Measurements from ENCODE around the gene CDKAL1.

Gene CDKAL1

GRCh38 chr6:20554326-20554725, 20.1 kb downstream of the CDKAL1 start:
- Histone ChIP-seq H3K4me3 (replicated peaks; ENCODE audit: insufficient read depth, low read length) (no peak overlapping the region), H3K27me3 (ENCODE audit: insufficient read depth, poor library complexity, severe bottlenecking) (no peaks in the 10 kb centered on the region), H3K27ac (replicated peaks) (no peak overlapping the region)
- no peak for TF ChIP-seq CTCF (IDR thresholded peaks at IDR 0.05; ENCODE audit: insufficient read depth, low read length)
- TF ChIP-seq, protein P1, sequence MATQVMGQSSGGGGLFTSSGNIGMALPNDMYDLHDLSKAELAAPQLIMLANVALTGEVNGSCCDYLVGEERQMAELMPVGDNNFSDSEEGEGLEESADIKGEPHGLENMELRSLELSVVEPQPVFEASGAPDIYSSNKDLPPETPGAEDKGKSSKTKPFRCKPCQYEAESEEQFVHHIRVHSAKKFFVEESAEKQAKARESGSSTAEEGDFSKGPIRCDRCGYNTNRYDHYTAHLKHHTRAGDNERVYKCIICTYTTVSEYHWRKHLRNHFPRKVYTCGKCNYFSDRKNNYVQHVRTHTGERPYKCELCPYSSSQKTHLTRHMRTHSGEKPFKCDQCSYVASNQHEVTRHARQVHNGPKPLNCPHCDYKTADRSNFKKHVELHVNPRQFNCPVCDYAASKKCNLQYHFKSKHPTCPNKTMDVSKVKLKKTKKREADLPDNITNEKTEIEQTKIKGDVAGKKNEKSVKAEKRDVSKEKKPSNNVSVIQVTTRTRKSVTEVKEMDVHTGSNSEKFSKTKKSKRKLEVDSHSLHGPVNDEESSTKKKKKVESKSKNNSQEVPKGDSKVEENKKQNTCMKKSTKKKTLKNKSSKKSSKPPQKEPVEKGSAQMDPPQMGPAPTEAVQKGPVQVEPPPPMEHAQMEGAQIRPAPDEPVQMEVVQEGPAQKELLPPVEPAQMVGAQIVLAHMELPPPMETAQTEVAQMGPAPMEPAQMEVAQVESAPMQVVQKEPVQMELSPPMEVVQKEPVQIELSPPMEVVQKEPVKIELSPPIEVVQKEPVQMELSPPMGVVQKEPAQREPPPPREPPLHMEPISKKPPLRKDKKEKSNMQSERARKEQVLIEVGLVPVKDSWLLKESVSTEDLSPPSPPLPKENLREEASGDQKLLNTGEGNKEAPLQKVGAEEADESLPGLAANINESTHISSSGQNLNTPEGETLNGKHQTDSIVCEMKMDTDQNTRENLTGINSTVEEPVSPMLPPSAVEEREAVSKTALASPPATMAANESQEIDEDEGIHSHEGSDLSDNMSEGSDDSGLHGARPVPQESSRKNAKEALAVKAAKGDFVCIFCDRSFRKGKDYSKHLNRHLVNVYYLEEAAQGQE (IDR thresholded peaks at IDR 0.05; ENCODE audit: insufficient replicate concordance, low read depth) = no peak
- no peak for TF ChIP-seq POLR2AphosphoS5 (IDR thresholded peaks at IDR 0.05; ENCODE audit: low read depth)
- no peak for TF ChIP-seq SPI1 (IDR thresholded peaks at IDR 0.05; ENCODE audit: borderline replicate concordance, low read depth)
- no peak for TF ChIP-seq GABPA (IDR thresholded peaks at IDR 0.05; ENCODE audit: low read depth)
- DNase-seq (ENCODE audit: low read depth in 1 of 2, low spot score in 1 of 2) = no peak

DNA sequence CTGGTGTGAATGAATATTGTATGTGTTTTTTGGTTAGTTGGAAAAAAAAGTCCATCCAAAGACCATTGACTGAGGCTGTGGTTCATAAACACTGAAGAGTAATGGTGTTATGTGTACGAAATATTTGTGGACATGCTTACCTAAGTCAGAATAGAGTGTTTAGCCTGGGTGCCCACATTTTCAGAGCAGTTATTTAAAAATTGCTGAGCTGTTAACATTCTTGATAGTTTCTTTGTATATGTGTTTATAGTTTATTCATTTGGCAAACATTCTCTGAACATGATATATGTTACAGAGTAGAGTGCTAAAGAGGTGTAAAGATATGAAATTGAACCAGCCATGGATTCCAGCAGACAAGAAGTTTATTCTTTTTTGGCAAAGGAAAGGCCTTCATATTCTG, 20.6 kb downstream of the CDKAL1 start:
- Histone ChIP-seq H3K27me3 (ENCODE audit: insufficient read depth, poor library complexity, severe bottlenecking) (no peaks in the 10 kb centered on the region), H3K27ac (replicated peaks) (no peak overlapping the region), H3K4me3 (replicated peaks; ENCODE audit: insufficient read depth, low read length) (no peak overlapping the region)
- TF ChIP-seq POLR2AphosphoS5 (IDR thresholded peaks at IDR 0.05; ENCODE audit: low read depth) = no peak
- TF ChIP-seq, protein P1 (IDR thresholded peaks at IDR 0.05; ENCODE audit: insufficient replicate concordance, low read depth) = no peak
- no peak for TF ChIP-seq GABPA (IDR thresholded peaks at IDR 0.05; ENCODE audit: low read depth)
- DNase-seq (ENCODE audit: low read depth in 1 of 2, low spot score in 1 of 2) = no peak

DNA sequence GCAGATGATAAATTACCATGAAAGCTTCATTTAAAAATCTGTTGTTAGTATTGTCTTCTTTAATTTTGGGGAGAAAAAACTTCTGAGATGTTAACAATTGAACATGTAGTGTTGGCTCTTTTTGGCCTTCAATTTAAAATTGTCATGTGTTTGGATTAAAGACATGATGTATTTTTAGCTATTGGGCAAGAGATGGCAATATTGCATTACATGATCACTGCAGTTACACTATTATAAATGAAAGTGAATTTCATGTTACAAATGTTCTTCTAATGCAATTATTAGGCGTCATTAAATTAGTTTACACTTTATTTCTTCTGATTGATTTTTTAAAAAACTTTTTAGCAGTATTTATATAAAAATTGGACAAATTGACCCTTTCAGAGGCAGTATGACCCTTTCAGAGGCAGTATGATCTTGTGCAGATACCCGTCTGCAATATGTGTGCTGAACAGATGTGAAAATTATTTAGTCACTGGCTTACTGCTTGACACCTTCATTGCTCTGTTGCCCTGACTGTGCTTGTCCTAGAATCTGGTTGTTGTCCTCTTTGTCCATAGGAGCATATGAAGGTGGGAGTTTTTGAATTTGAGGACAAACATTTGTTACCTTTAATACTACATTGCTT, 25.8 kb downstream of the CDKAL1 start:
- H3K27me3 ChIP-seq (ENCODE audit: insufficient read depth, poor library complexity, severe bottlenecking) = no peaks in the 10 kb centered on the region
- H3K27ac ChIP-seq (replicated peaks) = no peak overlapping the region
- TF ChIP-seq SPI1 (IDR thresholded peaks at IDR 0.05; ENCODE audit: borderline replicate concordance, low read depth) (no peak), CTCF (IDR thresholded peaks at IDR 0.05; ENCODE audit: insufficient read depth, low read length) (no peak), POLR2AphosphoS5 (IDR thresholded peaks at IDR 0.05; ENCODE audit: low read depth) (no peak), GABPA (IDR thresholded peaks at IDR 0.05; ENCODE audit: low read depth) (no peak)
- TF ChIP-seq, protein P1 (IDR thresholded peaks at IDR 0.05; ENCODE audit: insufficient replicate concordance, low read depth) = no peak
- H3K4me3 ChIP-seq (replicated peaks; ENCODE audit: insufficient read depth, low read length) = no peak overlapping the region
- DNase-seq (ENCODE audit: low read depth in 1 of 2, low spot score in 1 of 2) = no peak
